Head of caudate nucleus (tissue), 42 donors: ENCODE data around the gene PRSS38.

Experiments used
- DNase-seq, 42 donors: peaks; one replicate each; pipeline versions ENCODE4 v3.0.0 to v3.0.0-alpha.2; 2020 to 2021; ENCODE audit warnings: mixed read lengths in 7 of 42
- intact Hi-C: fragments of 100-400 bp; cut with DNase I; formaldehyde crosslinking; loops from one replicate; pipeline ENCODE4 v1.15.0; 2022

PRSS38 gene

DNA sequence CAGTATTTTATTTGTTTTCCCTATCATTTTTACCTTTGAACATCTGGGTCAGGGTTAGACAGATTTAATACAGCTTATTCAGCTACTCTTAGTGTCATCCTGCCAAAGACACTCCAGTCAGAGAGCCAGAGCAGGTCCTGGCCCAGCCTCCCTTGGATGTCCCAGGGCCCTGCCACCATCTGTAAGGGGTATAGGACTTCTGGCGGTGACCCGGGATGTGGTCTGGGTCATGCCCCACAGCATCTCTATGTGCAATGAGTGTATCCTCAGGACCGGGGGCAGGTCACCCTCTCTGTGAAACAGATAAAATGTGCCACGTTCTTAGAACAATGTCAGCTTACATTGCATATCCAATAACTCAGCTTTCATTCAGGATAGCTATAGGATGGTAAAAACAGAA, 37.8 kb upstream of the PRSS38 start:
- peak in 2 of 42 donors; percentile 10 to 19 for DNase-seq
- intact Hi-C loops: no loop called here

DNA sequence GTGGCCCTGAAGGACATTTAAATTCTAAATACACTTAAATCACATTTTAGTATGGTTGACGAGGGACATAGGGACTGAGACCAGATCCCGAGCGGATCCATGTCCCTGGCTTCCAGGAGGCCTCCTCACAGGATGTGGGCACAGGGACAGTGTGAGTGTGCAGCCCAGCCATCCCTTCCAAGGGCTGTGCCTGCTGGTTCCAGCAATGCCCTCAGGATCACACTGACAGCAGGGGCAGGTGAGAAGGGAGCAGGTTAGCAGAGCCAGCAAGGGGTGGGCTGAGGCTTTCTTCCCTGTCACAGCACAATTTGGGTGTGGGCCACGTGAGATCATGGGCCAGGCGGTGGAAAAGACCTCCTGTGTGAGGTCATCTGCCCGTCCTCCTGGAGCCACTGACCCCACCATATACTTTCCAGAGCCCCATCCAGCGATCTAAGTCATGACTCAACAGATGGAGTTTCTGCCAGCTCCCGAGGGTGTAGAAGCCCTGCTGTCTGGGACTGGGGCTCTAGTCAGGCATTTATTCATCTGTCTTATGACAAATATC, 37.0 kb upstream of the PRSS38 start:
- intact Hi-C loops: no loop called here
- DNase-seq: peak in 6 of 42 donors; percentile 1 to 30 (median 8)

DNA sequence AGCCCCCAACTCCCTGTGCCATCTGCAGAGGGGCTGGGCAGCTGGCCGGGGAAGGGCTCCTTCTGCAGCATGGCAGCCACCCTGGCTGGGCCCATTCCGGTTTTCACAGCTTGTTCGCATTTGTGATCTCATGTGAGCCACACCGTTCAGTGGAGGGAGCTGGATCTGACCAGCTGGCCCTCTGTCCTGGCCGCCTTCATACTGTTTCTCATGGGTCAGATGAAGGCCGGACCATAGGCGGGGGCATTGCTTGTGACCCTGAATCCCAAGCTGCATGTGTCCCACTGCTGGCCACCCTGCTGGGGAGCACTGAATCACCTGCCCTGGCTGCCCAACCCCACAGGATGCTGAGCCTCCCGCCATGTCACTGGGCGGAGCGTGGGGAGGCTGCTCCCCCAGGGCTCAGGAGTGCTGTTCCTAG, 36.4 kb upstream of the PRSS38 start:
- intact Hi-C loops: no loop called here

DNA sequence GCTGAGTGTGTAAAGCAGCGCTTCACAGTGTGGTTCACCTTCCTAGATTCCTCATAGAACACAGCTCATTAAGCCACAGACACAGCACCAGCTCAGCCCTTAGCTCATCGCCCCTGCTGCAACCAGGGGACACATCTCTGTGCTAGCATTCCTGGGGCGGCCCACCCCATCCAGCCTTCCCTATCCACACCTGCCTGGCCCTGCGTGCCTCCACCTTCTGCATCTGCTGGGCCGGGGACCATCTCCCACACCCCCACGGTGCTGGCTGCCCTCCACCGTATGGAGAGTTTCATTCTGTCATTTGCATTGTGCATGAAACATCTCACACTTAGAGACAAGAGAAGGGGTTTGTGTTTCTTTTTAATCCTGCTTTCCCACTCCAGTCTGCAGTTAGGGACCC, 35.8 kb upstream of the PRSS38 start:
- DNase-seq: peak in 6 of 42 donors; percentile 2 to 33 (median 17)
- intact Hi-C loops: no loop called here

More for the DNA sequence above, 36.4 kb upstream of the PRSS38 start:
- peak in 8 of 42 donors; percentile 0 to 31 (median 14) for DNase-seq

DNA sequence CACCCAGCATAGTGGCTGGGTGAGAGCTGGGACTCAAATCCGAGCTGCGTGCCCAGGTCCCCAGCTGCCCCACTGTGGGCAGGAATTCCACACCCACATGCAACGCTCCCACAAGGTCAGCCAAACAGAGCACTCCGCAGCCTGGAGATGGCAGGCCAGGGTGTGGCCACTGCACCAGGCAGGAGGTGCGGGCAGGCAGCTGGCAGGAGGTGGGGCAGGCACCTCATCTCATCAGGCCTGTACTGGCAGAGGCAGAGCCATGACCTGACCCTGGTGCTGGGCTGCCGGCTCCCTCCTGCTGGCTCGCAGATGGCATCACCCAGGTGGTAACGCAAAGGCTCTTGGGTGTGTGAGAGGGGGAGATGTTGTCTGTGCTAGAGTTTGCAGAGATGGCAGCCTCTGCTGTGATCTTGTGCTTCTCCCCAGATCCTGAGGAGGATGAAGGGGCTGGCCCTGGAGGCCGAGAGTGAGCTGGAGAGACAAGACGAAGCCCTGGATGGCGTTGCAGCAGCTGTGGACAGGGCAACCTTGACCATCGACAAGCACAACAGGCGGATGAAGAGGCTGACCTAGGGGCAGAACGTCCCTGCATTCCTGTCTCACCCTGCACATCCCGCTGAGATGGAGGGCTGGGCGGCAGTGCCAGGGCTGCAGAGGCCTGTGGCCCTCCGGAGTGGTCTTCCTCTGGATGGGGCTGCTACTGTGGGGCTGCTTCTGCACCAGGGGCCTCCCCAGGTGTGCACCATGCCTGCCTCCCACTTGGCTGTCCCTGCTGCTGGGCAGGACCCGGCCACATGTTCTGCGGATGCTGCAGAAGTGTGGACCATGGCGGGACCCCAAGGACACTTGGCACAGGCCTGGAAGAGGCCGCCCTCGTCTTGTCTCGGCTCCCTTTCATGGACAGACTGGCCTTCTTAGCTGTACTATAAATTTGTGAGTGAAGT, 35.1 kb upstream of the PRSS38 start:
- intact Hi-C loops: no loop called here
- peak in 13 of 42 donors; percentile 4 to 36 (median 12) for DNase-seq

DNA sequence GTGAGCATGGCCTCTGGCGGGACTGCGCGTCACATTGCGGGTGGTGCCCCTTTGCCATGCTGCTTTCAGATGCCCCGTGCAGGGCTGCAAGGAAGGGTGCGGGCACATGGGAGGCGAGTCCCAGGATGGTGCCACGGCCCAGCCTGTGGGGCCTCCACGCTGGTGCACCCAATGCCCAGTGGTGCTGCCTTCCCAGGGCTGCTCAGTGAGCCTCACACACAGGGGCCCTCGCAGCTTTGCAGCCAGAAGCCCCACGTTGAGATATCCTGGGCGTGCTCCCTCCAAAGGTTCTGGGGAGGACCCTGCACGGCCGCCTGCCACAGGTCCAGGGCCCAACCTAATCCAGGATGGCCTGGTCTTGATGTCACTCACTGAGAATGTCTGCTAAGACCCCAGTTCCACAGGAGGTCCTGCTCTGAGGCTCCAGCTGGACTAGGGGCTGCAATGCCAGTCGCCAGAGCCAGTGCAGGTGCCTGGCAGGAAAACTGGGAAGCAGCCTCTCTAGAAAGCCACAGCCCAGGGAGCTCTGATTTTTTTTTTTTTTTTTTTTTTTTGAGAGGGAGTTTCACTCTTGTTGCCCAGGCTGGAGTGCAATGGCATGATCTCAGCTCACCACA, 34.1 kb upstream of the PRSS38 start:
- intact Hi-C loops: no loop called here
- peak in 11 of 42 donors; percentile 4 to 36 (median 13) for DNase-seq

DNA sequence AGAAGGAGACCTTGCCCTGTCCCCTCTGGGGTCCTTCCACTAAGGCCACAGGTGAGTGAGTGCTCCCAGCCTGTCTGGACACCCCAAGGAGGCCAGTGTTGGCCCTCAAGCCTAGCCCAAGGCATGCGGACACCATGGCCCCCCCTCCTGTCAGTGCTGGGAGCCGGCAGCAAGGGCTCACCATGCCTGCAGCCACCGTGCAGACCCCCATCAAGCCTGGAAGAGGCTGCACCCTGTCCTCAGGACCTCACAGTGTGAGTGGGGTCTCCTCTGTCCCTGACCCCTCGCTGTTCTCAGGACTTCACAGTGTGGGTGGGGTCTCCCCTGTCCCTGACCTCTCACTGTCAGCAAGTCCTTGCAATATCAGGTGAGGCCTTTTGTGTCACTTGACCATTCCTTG, 33.2 kb upstream of the PRSS38 start:
- DNase-seq: peak in 5 of 42 donors; percentile 6 to 27 (median 19)
- intact Hi-C loops: no loop called here

DNA sequence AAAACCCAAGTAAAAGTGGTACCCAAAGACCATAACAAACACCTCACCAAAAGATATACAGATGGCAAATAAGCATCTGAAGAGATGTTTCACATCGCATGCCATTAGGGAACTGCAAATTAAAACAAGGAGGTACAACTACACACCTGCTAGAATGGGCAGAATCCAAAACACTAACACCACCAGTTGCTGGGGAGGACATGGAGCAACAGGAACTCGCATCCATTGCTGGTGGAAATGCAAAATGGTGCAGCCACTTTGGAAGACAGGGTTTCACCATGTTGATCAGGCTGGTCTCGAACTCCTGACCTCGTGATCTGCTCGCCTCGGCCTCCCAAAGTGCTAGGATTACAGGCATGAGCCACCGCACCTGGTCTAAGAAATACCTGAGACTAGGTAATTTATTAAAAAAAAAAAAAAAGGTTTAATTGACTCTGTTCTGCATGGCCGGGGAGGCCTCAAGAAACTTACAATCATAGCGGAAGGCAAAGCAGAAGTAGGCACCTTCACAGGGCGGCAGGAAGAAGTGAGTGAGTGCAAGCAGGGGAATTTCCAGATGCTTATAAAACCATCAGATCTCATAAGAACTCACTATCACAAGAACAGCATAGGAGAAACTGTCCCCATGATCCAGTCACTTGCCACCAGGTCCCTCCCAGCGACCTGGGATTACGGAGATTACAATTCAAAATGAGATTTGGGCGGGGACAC, 30.2 kb upstream of the PRSS38 start:
- intact Hi-C loops: no loop called here
- DNase-seq: peak in 1 of 42 donors; percentile 31

DNA sequence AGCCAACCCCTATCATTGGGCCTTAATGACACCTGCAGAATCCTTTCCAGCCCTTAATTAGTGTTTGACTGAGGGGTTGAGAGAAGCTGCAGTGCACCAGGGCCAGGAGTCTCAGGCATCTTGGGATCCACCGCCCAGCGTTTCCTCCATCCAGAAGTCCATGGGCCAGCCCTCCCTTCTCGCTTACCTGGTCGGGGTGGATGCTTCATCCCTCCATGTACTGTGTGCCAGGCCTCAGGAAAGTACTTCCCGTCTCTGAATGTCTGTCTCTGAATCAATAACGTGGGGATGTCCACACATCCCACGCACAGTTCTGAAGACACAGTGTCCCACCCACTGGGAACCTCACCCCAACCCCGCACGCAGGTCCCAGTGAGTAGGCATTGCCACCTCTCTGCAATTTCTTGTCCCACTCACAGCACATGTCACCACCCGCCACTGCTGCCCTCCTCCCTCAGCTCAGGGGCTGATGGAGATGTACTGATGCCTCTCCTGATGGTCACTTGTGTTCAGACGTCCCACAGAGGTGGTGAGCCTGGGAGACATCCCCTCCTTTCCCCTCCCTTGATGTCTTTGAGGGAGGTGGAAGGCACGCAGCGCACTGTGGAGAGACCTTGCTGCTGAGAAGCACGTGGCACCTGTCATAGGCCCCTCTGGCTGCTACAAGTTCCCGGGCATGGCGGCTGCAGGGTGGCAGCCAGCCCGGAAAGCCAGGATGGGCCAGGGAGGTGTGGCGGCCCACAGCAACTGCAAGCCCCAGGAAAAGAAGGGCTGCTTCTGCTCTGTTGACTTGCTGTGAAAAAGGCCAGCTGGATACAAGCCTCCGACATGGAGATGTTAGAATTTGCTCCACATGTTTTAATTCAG, 29.4 kb upstream of the PRSS38 start:
- peak in 10 of 42 donors; percentile 9 to 45 (median 26) for DNase-seq
- intact Hi-C loops: no loop called here

DNA sequence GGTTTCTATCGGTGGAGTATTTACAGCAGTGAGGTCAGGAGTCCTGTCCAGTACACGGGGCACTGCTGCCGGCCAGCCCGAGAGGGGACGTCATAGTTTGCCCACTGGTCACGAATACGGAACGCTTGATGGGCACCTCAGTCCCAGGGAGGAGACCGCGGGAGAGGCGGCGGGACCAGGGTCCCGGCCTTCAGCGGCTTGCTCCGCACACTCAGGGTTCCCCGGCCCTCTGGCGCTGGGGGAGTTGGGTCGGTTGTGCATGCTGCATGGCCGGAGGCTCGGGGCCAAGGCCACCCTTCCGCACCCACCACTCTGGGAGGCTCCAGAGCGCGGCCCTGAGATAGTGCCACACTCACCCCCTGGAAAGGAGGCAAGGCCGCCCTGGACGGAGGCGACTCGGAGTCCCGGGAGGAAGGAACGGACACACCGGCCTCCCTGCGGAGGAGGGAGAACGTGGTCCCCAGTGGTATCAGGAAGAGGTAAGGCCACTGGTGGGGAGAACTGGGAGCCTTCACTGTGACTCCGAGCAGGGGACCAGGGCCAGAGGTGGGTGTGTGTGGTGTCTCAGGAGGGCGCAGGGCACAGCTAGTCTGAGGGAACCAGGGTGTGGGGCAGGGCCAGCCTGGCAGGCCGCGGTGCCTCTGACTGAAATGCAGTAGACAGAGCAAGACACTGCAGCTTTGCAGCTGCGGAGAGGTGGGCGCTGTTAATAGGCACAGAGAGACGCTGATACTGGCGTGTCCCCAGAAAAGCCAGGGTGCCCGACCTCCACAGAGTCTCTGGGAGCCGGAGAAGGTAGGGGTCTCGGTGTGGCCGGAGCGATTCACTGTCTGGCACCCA, 28.6 kb upstream of the PRSS38 start:
- peak in 11 of 42 donors; percentile 24 to 68 (median 43) for DNase-seq
- intact Hi-C loops: no loop called here

DNA sequence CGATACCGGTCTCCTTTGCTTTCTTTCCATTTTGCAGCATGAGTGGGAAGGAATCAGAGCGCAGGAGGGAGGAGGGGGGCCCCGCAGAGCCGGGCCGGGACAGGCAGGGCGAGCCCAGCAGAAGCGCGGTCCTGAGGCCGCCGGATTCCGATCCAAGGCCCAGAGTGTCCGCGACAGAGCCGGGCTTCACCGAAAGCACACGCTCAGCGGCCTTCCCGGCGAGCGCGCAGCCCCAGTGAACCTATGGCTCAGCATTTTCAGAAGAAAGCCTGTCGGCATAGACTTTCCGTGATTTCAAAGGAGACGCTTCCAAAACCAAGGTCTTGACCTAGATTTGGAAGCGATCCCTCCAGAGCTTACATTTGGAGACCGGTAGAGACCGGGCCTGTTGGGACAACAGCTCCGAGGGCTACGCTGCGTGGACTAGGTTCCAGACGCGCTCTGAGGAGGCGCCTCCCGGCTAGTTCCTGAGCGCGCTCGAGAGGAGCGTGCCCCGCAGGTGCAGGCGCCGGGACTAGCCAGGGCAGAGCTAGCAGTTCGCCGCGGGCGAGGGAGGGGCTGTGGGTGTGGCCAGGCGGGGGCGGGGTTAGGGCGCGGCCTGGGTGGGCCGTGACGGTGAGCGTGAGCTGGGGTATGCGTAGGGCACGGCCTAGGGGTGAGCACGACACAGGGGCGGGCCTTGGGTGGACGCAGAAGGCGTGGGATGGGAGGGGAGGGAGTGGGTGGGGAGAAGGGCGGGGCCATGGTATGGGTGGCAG, 27.8 kb upstream of the PRSS38 start:
- peak; percentile 42 to 93 (median 81) for DNase-seq
- intact Hi-C loops: no loop called here

DNA sequence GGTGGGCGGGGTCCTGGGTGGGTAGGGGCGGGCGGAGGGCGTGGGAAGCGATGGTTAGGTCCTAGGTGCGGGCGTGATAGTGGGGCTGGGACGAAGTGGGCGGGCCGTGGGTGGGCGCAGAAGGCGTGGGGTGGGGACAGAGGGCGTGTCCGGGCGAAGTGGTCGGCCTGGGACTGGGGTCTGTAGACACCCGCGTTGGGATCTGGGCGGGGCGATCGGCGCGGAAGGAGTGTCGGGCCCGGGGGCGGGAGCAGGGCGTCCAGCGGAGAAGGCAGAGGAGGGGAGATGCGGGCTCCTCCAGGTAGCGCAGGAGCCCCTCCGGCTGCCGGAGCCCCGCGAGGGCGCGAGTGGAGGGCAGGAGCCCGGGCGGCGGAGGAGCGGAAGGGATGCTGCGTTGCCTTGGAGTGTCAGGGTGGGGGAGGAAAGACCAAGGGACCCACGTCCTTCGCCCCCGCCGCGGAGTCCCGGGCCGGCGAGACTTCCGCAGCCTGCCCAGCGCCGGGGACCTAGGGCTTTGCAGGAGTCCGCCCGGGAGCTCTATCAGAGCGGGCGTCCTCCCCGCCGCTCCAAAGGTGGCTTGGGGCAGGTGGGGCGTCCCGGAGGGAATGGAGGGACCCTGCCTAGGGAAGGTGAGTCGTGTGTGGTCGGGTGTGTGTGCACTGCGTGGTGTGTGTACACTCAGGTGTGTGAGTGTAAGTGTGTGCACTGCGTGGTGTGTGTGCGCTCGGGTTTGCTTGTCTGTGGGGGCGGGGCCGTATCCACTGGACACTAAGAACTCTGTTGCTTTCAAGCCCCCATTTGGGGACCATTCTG, 27.0 kb upstream of the PRSS38 start:
- intact Hi-C loops: no loop called here
- DNase-seq: peak in 19 of 42 donors; percentile 32 to 75 (median 54)

DNA sequence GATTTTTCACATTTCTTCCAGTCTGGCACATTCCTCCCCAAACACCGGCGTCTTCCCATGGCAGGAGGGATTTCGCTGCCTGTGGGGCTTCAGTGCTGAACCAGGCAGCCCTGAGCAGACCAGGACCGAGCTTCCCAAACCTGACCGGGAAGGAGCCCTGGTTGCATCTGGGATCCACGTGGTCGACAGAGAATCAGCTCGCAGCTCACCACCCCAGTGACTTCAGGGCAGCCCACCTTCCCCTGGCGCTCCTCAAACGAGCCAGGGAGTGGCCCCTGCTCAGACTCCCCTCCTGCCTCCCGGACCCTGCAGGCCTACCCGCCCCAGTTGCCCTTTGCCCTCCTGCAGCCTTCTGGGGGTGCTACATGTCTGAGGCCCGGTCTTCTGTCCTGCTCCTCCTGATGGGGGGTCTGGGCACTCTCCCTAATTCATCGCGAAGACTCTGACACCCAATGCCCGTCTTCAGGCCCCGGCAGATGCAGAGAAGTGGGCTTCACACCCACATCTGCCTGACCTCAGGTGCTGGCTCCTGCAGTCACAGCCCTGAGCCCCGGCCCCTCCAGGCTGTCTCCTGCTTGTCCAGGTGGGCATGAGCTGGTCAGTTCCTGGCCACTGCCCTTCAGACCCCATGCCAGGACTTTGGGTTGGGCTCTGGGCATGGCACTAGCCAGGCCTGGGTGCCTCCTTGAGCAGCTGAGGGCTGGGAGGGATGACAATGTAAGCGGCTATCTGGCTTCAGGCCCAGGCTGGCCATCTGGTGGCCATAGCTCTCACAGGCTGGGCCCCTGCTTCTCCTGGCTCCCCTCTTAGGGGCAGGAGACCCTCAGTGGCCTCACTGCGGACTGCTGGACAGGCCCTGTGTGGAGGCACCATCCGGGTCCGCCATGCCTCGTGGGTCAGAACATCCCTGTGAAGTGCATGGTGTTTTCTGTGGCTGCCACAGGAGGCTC, 26.1 kb upstream of the PRSS38 start:
- DNase-seq: peak in 4 of 42 donors; percentile 13 to 47 (median 37)
- intact Hi-C loops: no loop called here

DNA sequence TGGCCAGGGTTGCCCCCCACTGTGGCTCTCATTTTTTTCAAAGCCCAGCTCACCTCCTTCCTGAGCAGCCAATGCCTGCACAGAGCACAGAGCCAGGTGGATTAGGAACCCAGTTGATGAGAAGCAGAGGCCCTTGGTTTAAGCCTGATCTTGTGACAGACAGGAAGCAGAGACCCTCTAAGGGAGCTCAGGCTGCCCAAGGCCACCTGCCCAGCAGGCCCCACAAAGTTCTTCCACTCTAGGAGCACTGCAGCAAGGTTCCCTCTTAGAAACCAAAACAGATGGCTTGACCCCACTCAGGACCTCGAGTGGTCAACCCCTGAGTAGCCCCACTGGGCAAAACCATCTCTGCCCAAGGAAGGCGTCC, 25.5 kb upstream of the PRSS38 start:
- peak in 1 of 42 donors; percentile 32 for DNase-seq
- intact Hi-C loops: no loop called here

DNA sequence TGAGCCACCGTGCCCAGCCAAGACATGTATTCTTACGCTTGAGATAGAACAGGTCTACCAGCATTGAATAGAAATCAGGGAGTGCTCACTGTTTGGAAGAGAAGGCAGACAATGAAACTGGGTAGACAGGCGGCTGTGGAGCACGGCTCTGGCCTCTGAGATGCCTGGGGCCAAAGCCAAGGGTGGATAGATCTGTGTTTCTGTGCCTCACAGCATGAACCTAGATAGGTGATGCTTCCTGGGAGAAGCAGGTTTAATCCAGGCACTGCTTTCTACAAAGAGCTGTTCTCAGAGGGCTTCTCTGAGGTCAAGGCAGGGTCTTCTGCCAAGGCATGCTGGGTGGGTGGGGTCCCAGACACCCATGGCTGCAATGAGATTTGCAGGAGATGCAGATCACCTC, 24.6 kb upstream of the PRSS38 start:
- DNase-seq: peak in 1 of 42 donors; percentile 22

More for the DNA sequence above, 24.6 kb upstream of the PRSS38 start:
- intact Hi-C loops: no loop called here
